NCI-H2196 treated with DMSO at 0.1 percent for 48 hours (cell line): ENCODE results near the gene RHCG.
"Not testable (repeated sequence)": the region's sequence is repeated elsewhere in the genome, so short reads cannot be mapped to it uniquely, and the experiment has no call there.

Source experiments
- DNase-seq: peaks from one replicate; lab custom pipeline; 2025; ENCODE audit not compliant: unreplicated experiment; lab: John Stamatoyannopoulos, UW

RHCG gene

GRCh38 chr15:89479173-89479572 is 17.2 kb downstream of the RHCG start:
- no peak for DNase-seq

- DNase-seq = no peak
These were observed 18.8 kb downstream of the RHCG start for GRCh38 chr15:89477411-89478242.

DNA sequence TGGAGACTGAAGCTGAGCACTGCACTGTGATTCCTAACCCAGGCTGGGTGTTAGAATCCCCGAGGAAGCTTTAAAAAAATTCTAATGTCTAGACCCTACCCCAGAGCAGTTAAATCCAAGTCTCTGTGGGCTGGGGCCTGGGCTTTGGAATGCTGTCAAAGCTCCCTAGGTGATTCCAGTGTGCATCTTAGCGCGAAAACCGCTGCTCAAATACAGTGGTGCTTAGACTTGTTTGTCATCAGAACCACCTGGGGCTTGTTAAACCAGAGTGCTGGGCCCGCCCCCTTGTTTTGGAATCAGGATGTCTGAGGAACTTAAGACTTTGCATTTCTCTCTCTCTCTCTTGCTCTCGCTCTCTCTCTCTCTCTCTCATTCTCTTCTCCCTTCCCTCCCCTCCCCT is 20.7 kb downstream of the RHCG start:
- no peak for DNase-seq

- no peak for DNase-seq
These were observed 23.6 kb downstream of the RHCG start for GRCh38 chr15:89472785-89473256.

DNA sequence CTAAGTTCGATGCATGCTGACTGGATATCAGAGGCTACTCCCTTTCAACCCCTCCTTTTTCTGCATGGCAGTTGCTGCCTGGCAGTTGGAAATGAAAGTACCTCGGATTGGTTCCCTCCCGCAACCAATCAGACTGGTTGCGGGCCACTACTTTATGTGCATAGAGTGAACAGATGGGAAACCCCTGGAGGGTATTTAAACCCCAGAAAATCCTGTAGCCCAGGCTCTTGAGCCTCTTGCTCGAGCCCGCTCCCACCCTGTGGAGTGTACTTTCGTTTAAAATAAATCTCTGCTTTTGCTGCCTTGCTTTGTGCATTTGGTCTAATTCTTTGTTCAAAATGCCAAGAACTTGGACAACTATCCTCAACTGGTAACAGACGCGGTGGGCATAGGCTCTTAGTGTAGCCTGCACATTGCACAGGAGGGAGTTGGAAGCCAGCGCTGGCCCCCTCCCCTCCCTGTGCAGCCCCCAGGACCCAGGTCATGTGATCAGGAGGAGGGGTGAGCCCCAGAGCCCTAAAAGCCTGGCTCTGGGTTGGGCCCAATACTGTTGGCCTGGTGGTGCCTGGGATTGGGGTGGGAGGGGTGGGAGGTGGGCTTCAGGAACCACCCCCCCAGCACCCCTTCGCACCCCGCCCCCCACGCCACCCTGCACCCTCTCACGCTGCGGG is 26.8 kb downstream of the RHCG start:
- DNase-seq = no peak

DNA sequence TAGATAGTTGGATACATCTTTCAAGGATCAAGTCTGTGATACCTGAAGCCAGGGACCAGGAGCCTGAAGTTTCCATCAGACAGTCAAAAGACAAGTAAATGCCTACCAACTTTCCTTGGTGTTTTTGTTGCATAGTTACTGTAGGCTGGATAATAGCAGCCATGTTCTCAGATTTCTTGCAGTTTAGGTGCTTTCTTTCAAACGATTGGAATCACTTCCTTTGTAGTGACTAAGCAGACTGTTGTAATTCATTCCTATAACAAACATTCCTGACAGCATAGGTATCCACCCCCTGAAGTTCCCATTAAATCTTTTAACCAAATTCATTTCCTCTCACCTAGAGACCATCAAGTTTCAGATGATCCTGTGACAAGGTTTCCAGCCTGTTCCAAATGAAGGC is 27.6 kb downstream of the RHCG start:
- not testable (repeated sequence) for DNase-seq

DNA sequence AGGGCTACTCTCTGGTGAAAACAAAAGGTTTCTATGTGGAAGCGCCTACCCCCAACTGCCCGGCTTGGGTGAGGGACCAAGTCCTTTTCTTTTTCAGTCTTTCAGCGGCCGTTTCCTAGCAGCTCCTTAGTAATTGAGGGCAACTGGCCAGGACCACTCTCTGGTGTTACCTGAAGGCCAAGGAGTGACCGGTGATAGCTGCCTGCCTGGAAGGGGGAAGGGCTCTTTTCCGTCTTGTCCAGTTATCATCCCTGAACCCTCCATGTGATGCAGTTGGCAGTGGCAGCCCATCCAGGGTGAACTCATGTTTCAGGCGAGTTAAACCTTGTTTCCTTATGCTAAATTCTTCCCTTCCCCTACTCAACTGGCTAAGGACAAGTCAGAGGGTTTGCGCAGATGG is 33.3 kb downstream of the RHCG start:
- DNase-seq = no peak

- no peak for DNase-seq
These were observed 34.0 kb downstream of the RHCG start for GRCh38 chr15:89462198-89462912.

DNA sequence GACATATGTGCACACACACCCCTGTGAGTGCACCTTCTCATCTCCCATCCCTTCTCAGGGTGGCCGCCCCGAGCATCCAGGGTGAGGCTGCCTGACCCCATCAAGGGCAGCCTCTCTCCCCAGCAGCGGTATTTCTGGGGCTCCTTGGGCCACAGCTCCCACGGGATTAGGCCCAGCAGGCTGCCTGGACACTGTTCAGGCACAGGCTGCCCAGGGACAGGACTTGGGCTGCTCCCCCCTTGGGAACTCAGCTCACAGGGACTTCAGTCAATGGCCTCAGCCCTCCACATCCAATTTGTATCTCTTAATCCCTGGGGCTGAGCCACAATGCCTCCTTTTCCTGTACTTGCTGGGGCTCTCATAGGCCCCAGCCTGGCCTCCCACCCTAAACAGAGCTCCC is 35.0 kb downstream of the RHCG start:
- DNase-seq = no peak

DNA sequence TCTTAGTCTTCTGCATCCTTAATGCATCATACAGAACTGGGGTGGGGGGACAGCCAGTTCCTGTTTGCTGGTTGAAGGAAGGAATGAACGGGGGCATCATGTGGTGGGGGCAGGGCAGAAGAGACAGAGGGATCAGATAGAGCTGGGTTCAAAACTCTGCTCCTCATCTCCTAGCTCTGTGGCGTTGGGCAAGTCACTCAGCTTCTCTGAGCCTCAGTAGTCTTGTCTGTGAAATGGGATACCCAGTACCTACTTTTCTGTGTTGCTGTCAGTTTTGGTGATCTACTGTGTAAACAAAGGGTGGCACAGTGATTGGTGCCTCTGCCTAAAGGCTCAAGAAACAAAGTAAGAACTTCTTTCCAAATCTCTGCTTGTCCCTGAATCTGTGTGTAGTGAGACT is 36.3 kb downstream of the RHCG start:
- DNase-seq = no peak

GRCh38 chr15:89459271-89460038 is 36.9 kb downstream of the RHCG start:
- no peak for DNase-seq

- DNase-seq = no peak
These were observed 37.9 kb downstream of the RHCG start for GRCh38 chr15:89458440-89458839.

- no peak for DNase-seq
These were observed 39.3 kb downstream of the RHCG start for GRCh38 chr15:89457086-89457485.

GRCh38 chr15:89455535-89455934 is 40.8 kb downstream of the RHCG start:
- DNase-seq = no peak

GRCh38 chr15:89452330-89452836 is 44.0 kb downstream of the RHCG start:
- DNase-seq = no peak

DNA sequence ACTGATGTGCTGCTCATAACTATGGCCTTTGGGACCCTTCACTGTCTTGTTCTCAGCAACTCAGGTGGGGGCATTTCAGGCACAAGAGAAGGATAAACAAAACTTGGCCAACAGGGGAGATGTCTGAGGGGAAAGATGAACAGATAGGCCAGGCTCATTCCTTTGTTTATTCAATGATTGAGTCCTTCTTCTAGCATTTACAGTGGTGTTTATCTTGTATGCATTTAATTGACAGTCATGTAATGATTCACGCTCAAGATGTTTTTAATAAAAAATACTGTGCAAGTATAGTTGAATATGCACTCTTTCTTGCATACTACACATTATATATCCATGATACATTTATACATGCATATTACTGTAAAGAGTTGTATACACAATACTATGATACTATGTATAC is 44.5 kb downstream of the RHCG start:
- DNase-seq = no peak

DNA sequence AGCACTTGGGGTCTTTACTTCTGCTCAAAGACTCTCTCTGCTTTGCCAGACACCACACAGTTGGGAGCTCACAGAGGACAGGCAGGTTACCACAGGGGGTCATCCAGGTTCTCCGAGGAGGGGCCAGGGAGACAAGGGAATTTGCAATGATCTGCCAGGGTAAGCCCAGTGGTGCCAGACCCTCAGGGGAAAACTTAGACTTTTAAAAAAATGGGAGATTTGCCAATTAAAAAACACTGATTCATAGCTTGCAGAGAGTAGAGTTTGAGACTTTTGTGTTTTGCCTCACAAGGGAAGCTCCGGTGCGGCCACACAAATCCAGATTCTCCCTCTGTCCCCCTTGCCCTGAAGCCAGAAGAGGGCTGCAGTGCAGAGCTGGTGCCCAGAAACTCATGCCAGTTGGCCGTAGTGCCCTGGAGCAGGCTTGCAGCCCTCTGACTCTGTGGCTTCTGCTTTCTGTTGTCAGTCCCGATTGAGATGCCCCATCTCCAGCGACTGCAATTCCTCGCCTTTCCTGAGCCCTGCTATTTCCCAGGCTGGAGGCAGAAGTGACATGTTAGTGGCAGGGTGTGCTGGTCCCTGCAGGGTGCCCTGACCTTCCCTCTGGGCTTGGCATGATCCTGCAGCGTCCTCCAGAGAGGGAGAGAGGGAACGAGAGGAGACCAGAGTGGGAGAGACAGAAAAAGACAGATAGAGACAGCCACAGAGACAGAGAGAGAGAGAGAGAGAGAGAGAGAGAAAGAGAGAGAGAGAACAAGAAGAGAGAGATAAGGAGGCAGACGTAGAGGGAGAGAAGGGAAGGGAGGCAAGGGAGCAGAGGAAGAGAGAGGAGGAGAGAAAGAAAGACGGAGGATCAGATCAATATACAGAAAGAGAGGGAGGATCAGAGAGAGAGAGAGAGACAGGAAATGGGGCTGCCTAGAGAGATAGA is 46.0 kb downstream of the RHCG start:
- DNase-seq = no peak

- no peak for DNase-seq
These were observed 47.6 kb downstream of the RHCG start for GRCh38 chr15:89448825-89449224.

- DNase-seq = no peak
These were observed 48.7 kb downstream of the RHCG start for GRCh38 chr15:89447676-89448075.
